Activated T-cell treated with anti-CD3 and anti-CD28 coated beads for 4 hours (primary cell): ENCODE results near the gene OR1S1.
"Not testable (repeated sequence)": the region's sequence is repeated elsewhere in the genome, so short reads cannot be mapped to it uniquely, and the experiment has no call there.

Experiments
- DNase-seq: peaks from one replicate; pipeline ENCODE4 v3.0.0-alpha.2; 2020

Gene OR1S1

GRCh38 chr11:58212420-58212819, at the start of gene OR1S1:
TSS of gene OR1S1 (plus strand) at chr11:58212720.
- not testable (repeated sequence) for DNase-seq

- DNase-seq = no peak
Measured at GRCh38 chr11:58164389-58164788, 48.1 kb upstream of the OR1S1 start.

GRCh38 chr11:58164990-58165389, 47.5 kb upstream of the OR1S1 start:
- no peak for DNase-seq

DNA sequence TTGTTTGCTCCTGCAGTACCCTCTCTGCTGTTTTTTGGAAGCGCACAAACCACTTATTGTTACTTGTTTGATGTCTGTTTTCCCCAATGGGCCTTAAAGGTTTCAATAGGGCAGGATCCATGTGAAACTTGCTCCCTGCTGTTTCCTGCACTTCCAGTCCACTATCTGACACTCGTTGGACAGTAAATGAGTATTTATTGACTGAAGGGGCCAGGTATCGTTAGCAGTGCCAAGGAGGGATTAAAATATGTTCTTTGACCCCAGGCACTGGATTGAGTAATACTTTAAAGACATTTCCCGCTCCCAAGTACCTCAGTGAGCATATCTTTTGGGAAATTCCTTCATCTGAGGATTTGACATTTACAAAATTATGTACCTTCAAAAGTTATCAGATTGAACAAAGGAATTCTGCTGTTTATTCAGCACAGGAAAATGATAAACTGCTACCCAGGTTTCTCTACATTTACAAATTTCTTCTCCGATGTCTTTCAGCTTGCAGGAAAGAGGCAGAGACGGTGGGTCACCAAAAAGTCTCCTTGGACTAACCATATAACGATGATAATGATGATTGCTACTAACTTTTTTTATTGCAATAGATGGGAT, 46.9 kb upstream of the OR1S1 start:
- DNase-seq = no peak

GRCh38 chr11:58177409-58178054, 35.0 kb upstream of the OR1S1 start:
- DNase-seq = no peak

DNA sequence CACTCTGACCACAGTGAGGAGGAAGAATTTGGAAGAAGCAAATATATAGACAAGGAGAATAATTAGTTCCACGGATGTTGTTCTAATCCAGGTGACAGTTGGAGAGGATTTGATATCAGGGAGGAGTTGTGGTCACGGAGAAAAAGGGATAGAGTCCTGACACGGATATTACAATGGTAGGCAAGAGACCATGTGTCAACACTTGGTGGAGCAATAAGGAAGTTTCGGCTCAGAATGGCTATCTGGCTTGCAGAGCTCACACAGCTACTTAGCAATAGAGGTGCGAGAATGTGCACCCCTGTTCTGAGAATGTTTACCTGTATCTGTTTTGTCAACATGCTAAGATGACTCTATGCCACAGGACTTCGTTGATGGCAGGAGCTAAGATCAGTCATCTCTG, 34.1 kb upstream of the OR1S1 start:
- DNase-seq = no peak

- no peak for DNase-seq
Measured at GRCh38 chr11:58179648-58180047, 32.9 kb upstream of the OR1S1 start.

DNA sequence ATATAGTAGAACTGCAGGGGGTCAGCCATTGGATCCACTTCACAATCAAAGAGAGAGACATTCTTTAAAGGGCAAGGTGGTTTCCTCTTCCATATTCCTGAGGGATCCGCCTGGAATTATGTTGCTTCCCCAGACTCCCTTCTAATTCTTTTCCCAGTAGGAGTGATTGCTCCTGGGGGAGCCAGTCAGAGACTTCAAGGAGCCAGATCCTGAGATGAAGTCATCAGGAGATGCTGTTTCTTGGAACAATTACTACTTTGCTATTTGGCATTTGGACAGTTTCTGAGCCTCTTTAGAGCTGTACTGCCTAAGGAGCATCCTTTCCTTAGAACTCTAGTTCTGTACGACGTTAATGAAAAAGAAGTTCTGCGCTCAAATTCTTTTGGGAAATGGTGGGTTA, 25.6 kb upstream of the OR1S1 start:
- DNase-seq = no peak

- no peak for DNase-seq
Measured at GRCh38 chr11:58188770-58189169, 23.8 kb upstream of the OR1S1 start, which contains the start of gene OR9Q2. TSS of gene OR9Q2 (plus strand) at chr11:58189070. CDS start at chr11:58190491, 1,421 bp downstream.

- DNase-seq = no peak
Measured at GRCh38 chr11:58192229-58192628, 20.3 kb upstream of the OR1S1 start.

- no peak for DNase-seq
Measured at GRCh38 chr11:58193391-58193790, 19.1 kb upstream of the OR1S1 start.

DNA sequence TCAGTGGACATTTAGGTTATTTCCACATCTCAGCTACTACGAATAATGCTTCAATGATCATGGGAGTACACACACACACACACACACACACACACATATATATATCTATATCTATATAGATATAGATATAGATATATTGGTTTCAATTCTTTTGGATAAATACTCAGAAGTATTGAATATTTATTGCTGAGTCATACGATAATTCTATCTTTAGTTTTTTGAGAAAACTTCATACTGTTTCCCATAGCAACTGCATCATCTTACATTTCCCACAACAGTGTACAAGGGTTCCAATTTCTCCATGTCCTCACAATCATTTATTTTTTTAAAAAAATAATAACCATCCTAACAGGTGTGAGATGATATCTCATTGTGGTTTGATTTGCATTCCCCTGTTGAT, 16.6 kb upstream of the OR1S1 start:
- DNase-seq = no peak

DNA sequence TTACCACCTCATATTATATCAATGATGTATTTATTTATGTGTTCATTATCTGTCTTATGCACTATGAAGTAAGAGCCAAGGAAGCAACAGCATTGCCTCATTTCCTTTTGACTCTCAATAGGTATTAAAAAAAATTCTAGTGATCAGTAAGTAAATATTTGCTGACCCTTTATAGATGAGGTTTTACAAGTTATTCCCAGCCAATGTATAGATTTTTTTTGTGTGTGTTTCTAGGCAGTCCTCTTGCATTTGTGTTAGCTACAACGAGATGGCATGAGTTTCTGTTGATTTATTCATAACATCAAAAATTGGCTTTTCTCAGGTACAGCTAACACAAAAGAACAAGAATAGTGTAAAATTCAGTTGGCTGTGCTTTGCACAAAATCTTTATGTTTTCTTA, 13.2 kb upstream of the OR1S1 start:
- no peak for DNase-seq

GRCh38 chr11:58204042-58204441, 8.5 kb upstream of the OR1S1 start, which contains the start of gene OR1S2:
TSS of gene OR1S2 (minus strand) at chr11:58204142. CDS start at chr11:58204142, 0 bp downstream.
- no peak for DNase-seq

DNA sequence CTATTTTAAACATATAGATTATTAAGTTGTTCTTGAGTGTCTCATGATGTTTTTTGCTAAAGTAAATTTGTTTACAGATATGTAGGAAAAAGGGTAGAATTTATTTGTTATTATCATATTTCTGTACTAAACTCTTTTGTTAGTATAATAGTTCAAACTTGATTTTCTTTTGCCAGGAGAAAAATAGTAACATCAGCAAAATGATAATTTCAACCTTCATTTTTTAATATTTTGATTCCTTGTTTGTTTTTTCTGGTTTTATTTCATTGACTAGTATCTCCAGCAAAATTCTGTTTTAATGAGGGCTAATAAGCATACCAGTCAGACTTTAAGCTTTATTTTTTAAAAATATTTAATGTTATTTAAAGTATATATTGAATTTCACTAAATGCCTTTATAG, 4.0 kb downstream of the OR1S1 start:
- DNase-seq = no peak

DNA sequence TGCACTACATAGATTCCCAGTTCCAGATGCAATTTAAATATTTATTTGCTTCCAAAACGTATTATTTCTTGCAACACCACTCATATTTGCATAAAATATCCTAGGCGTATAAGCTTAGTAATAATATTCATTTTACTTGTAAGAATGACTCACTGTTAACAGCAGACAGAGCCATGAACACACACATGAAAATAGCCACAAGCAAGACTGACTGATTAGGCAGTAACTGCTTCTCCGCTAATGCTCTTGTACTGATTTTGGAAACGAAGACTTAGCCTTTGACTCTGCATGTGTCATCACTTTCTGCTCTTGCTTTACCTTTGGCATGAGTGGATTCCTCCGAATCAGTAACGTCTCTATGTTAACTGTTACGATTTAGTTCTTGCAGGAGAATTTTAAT, 10.2 kb downstream of the OR1S1 start:
- DNase-seq = no peak

DNA sequence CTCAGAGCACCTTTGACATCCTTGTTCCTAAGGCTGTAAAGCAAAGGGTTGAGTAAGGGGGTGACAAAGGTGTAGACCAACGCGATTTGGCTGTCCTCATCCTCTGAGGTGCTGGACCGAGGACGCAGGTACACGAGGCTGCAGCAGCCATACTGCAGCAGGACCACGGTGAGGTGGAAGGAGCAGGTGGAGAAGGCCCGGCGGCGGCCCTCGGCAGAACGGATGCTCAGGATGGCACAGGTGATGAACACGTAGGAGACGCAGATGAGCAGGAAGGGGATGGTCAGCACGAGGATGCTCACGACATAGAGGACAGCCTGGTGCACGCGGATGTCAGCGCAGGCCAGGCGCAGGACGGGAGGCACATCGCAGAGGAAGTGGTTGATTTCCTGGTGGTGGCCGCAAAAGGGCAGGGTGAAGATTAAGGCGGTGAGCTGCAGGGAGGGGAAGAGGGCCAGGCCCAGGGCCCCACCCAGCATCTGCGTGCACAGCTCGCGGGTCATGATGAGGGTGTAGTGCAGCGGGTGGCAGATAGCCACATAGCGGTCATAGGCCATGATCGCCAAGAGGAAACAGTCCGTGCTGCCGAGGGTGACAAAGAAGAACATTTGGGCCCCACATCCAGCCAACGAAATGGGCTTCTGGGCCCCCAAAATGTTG, 15.6 kb downstream of the OR1S1 start:
- DNase-seq = no peak

DNA sequence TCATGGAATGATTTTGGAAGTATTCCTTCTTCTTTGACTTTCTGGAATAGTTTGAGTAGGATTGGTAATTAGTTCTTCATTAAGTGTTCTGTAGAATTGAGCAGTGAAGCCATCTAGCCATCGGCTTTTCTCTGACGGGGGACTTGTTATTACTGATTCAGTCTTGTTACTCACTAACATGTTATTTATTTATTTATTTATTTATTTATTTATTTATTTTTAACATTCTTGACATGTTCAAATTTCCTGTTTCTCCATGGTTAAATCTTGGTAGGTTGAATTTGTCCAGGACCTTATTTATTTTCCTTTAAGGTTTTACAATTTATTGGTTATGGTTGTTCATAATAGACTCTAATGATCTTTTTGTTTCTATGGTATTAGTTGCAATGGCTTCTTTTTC, 31.4 kb downstream of the OR1S1 start:
- no peak for DNase-seq

GRCh38 chr11:58254936-58255335, 42.4 kb downstream of the OR1S1 start:
- no peak for DNase-seq

GRCh38 chr11:58259983-58260382, 47.5 kb downstream of the OR1S1 start:
- DNase-seq = no peak
